ENCODE measurements around the gene ST3GAL3.

Gene ST3GAL3

GRCh38 chr1:43854473-43854872 is 147.1 kb downstream of the ST3GAL3 start:
- DNase-seq: no peak

- DNase-seq: no peak
Observed at GRCh38 chr1:43856188-43856587, 148.9 kb downstream of the ST3GAL3 start.

GRCh38 chr1:43857163-43857562 is 149.8 kb downstream of the ST3GAL3 start:
- DNase-seq: no peak

- no peak for DNase-seq
Observed at GRCh38 chr1:43858324-43858723, 151.0 kb downstream of the ST3GAL3 start.

GRCh38 chr1:43861337-43861736 is 154.0 kb downstream of the ST3GAL3 start:
- DNase-seq: no peak

GRCh38 chr1:43861988-43862735 is 154.8 kb downstream of the ST3GAL3 start:
- DNase-seq: no peak

- no peak for DNase-seq
Observed at GRCh38 chr1:43864111-43865045, 157.0 kb downstream of the ST3GAL3 start.

- DNase-seq: no peak
Observed at GRCh38 chr1:43866201-43866600, 158.9 kb downstream of the ST3GAL3 start.

- DNase-seq: no peak
Observed at GRCh38 chr1:43867976-43868740, 160.8 kb downstream of the ST3GAL3 start.

GRCh38 chr1:43868741-43869067 is 161.4 kb downstream of the ST3GAL3 start:
- no peak for DNase-seq

GRCh38 chr1:43870306-43870705 is 163.0 kb downstream of the ST3GAL3 start:
- DNase-seq: no peak

GRCh38 chr1:43871181-43871910 is 164.0 kb downstream of the ST3GAL3 start:
- DNase-seq: no peak

- DNase-seq: no peak
Observed at GRCh38 chr1:43872280-43872679, 164.9 kb downstream of the ST3GAL3 start.

- DNase-seq: no peak
Observed at GRCh38 chr1:43873851-43874250, 166.5 kb downstream of the ST3GAL3 start.

GRCh38 chr1:43874716-43875115 is 167.4 kb downstream of the ST3GAL3 start:
- DNase-seq: no peak

- DNase-seq: no peak
Observed at GRCh38 chr1:43875331-43875730, 168.0 kb downstream of the ST3GAL3 start.

- DNase-seq: no peak
Observed at GRCh38 chr1:43877101-43877500, 169.8 kb downstream of the ST3GAL3 start.

- DNase-seq: no peak
Observed at GRCh38 chr1:43878440-43878839, 171.1 kb downstream of the ST3GAL3 start.

GRCh38 chr1:43878854-43879253 is 171.5 kb downstream of the ST3GAL3 start:
- DNase-seq: no peak

GRCh38 chr1:43879414-43879813 is 172.1 kb downstream of the ST3GAL3 start:
- DNase-seq: no peak

GRCh38 chr1:43879996-43880395 is 172.7 kb downstream of the ST3GAL3 start:
- no peak for DNase-seq

GRCh38 chr1:43880604-43881003 is 173.3 kb downstream of the ST3GAL3 start:
- no peak for DNase-seq

GRCh38 chr1:43881415-43881814 is 174.1 kb downstream of the ST3GAL3 start:
- DNase-seq: no peak
